Vagina (tissue), 2 donors: ENCODE data around the gene FAM120A.

Experiments used
- POLR2A ChIP-seq, 2 donors: fragments of 450-650 bp; IDR thresholded peaks; one replicate each; pipeline ENCODE4 v1.6.1; 2017; ENCODE audit warnings: antibody characterized with exemption in 2 of 2, mild to moderate bottlenecking in 2 of 2, moderate library complexity in 2 of 2
- POLR2AphosphoS5 ChIP-seq, 2 donors: sonication (generic); formaldehyde crosslinking; IDR thresholded peaks; one replicate each; pipeline ENCODE4 v1.9.0; 2017; ENCODE audit warnings: antibody characterized with exemption in 2 of 2, mild to moderate bottlenecking in 2 of 2, low read depth in 1 of 2; ENCODE audit not compliant: insufficient read depth in 1 of 2
- TF ChIP-seq, protein P1 (sequence below), 3 experiments: fragments of 450-650 bp in 2 of 3; fragments of 200-600 bp in 1 of 3; sonication (generic) in 1 of 3; IDR thresholded peaks; one replicate each; pipeline ENCODE4 v1.5.1; 2017 to 2019; ENCODE audit warnings: antibody characterized with exemption in 3 of 3, mild to moderate bottlenecking in 2 of 3, moderate library complexity in 2 of 3

DNA sequence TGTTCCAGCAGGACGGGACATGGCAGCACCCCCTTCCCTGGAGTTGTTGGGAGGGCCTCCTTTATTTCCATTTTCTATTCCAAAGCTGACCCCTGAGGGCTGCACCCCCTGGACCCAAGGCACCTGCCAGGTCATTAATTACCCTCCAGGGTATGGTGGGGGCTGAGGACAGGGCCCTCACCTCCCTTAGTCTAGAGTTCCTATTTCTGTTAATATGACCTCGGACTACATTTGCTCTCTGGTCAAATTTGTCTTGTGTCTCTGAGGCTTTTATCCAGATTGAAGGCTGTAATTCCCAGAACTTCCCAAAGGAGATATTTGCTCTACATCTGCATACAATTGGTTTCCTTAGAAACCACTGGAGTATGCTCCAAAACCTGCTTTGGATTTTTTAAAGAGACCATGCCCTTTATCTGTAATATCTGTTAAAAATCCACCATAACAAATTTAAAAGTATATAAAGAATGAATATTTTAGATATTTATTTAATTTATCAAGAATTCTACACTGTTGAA is 141.7 kb downstream of the FAM120A start:
- TF ChIP-seq, protein P1, sequence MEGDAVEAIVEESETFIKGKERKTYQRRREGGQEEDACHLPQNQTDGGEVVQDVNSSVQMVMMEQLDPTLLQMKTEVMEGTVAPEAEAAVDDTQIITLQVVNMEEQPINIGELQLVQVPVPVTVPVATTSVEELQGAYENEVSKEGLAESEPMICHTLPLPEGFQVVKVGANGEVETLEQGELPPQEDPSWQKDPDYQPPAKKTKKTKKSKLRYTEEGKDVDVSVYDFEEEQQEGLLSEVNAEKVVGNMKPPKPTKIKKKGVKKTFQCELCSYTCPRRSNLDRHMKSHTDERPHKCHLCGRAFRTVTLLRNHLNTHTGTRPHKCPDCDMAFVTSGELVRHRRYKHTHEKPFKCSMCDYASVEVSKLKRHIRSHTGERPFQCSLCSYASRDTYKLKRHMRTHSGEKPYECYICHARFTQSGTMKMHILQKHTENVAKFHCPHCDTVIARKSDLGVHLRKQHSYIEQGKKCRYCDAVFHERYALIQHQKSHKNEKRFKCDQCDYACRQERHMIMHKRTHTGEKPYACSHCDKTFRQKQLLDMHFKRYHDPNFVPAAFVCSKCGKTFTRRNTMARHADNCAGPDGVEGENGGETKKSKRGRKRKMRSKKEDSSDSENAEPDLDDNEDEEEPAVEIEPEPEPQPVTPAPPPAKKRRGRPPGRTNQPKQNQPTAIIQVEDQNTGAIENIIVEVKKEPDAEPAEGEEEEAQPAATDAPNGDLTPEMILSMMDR (IDR thresholded peaks at IDR 0.05): no peak
- no peak for TF ChIP-seq POLR2AphosphoS5 (IDR thresholded peaks at IDR 0.05; ENCODE audit: insufficient read depth in 1 of 2, low read depth in 1 of 2)
- TF ChIP-seq POLR2A (IDR thresholded peaks at IDR 0.05): no peak
